22Rv1 (cell line): ENCODE measurements around the gene QSOX1.

Experiments used
- CTCF ChIP-seq: fragments of 450-650 bp; IDR thresholded peaks from 2 replicates; pipeline ENCODE4 v1.5.1; 2017; ENCODE audit warnings: mild to moderate bottlenecking
- ZFX ChIP-seq: fragments of 450-650 bp; IDR thresholded peaks from 2 replicates; pipeline ENCODE4 v1.6.1; 2017; ENCODE audit warnings: antibody characterized with exemption, borderline replicate concordance

DNA sequence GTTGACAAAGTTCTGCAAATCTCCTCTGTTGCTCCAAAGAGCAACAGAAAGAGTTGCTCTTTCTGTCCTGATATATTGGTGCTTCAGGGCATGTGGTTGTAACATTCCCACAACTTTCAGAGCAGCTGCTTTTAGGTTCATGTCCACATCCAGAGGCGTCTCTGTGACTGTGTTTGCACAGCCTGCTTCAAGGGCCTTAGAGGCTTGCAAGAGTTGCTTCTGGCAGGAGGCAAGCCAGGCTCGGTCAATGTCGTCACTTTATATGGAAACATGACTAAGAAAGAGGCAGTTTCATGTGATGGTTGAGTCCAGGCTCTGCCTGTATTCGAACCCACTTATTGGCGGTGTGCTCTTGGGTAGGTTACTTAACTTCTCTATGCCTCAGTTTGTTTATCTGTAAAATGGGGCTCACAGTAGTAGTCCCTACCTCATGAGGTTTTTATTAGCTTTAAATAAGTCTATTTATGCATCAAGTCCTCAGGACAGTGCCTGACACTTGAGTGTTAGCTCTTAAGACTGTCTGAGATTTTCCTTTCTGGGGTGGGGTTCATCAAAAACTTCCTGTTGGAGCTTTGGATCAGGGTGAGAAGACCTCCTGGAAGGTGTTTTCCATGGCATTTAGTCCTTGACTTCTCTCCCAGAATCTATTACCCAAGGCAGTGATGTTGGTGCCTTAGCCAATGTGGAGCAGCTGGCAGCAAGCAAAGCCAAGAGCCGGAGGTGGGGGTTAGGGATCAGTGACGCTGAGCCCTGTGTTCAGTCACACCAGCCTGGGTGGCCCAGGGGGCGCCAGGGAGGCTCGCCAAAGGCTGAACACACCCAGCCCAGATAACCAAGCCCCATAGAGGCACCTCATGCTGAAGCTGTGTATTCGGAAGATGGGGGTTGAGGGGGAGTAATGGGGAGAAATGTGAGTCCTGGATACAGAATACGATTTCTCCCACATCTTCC is 94.3 kb downstream of the QSOX1 start:
- TF ChIP-seq CTCF (0 out of 2 replicates have a peak, but pooled peaks have one; percentile 10), ZFX (no peak)
